HG02943 (cell line): Measurements from ENCODE around the gene DOCK8.
"Not testable (repeated sequence)": the region's sequence is repeated elsewhere in the genome, so short reads cannot be mapped to it uniquely, and the experiment has no call there.

Experiments
- ATAC-seq: cut with Tn5 transposase; IDR thresholded peaks from one replicate; pipeline ENCODE4 v1.9.1; 2021; ENCODE audit warnings: mild to moderate bottlenecking, low read depth, moderate library complexity; ENCODE audit not compliant: unreplicated experiment

The DOCK8 gene

DNA sequence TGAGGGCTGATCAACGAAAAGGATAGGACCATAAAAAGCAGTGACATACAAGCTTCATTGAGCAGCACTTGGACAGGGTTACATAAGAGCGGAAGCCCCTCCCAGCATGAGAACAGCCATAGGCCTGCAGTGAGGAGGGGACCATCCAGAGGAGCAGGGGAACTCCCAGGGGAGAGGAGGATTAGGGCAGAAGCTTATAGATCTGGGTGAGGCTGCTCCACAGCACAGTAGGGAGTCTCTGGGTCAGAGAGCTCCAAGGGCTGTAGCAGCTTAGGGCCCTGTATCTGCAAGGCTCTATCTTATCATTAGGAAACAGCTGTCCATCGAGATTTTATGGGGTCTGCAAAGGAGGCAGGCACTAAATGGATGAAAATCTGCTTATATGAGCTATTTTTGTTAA is 186.6 kb downstream of the DOCK8 start:
- ATAC-seq, result no peak

DNA sequence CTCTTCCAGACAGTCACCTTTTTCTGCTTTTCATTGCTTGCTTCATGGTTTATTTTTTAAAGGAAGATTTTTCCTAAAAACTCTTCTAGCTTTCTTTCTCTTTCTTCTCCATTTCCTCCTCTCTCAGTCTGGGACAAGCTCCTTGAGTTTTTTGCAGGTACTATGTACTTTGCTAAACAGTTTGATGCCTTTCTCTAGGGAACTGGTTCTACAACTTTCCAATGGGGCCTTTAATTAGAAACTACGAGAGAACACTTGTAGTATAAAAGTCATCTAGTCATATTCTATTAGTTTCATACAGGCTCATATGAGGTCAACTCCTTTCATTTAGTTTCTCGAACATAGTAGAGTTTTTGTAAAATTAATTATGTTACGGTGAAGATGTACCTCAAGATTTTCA is 189.6 kb downstream of the DOCK8 start:
- ATAC-seq, result no peak

DNA sequence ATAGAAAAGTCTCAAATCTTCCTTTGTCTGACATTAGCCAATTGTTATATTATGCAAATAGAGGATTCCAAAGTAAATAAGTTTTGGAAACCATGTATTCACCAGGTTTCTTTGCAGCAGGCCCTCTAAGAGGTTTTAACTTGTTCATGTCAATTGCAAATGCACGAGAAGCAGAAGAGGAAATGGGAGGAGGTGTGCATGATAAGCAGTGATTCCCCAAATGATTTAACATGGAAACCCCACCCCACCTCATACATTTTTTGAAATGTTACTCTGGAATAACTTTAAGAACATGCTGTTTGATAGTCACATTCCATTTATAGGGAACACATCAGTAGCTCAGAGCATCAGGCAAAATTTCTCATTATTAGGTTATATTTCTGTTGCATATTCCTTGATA is 190.7 kb downstream of the DOCK8 start:
- ATAC-seq, result no peak

DNA sequence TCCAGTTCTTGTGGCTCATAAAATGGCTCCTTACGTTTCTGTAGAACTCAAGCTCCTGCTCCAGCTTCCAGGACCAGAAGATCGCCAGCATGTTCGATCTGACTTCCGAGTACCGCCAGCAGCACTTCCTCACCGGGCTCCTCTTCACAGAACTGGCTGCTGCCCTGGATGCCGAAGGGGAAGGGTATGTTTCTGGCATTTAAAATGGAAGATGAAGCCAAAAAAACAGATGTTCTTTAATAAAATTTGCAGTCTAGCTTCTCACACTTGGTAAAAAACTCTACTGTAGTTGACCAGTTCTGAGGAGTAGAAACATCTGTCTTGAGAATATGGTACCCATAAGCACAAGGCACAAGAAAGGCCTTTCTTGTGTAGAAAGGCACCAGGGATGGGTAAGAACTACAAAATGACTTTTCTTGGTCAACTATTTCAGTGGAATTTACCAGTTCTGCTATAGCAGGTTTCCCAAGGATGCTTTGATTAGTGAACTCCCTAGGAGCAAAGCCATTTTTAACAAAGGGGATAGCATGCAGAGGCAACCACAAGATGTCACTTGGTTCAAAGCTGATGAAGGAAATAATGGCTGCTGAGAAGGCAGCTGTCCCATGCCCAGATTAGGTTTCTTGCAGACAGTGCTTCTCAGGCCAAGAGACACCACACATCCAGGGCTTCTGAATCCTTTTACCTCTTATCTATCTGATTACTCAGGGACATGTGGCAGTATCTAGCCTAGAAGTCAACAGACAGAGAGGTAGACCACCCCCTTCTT is 192.4 kb downstream of the DOCK8 start:
- ATAC-seq, result no peak

DNA sequence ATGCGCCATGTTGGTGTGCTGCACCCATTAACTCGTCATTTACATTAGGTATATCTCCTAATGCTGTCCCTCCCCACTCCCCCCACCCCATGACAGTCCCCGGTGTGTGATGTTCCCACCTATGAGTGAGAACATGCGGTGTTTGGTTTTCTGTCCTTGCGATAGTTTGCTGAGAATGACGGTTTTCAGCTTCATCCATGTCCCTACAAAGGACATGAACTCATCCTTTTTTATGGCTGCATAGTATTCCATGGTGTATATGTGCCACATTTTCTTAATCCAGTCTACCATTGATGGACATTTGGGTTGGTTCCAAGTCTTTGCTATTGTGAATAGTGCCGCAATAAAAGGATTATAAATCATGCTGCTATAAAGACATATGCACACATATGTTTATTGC is 195.0 kb downstream of the DOCK8 start:
- not testable (repeated sequence) for ATAC-seq

DNA sequence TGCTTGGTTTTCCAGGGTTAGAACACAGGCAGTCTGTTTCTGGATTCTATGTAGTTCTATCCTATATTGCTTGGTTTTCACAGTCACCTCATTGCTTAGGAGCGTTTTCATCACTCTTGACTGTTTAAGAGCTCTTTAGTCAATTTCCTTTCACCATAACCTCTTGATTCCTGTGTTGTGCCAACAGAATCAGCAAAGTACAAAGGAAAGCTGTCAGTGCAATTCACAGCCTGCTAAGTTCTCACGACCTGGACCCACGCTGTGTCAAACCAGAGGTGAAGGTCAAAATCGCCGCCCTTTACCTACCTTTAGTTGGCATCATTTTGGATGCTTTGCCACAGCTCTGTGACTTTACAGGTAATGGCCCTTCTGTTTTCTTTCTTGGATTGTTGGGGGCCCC is 199.9 kb downstream of the DOCK8 start:
- ATAC-seq, result no peak

DNA sequence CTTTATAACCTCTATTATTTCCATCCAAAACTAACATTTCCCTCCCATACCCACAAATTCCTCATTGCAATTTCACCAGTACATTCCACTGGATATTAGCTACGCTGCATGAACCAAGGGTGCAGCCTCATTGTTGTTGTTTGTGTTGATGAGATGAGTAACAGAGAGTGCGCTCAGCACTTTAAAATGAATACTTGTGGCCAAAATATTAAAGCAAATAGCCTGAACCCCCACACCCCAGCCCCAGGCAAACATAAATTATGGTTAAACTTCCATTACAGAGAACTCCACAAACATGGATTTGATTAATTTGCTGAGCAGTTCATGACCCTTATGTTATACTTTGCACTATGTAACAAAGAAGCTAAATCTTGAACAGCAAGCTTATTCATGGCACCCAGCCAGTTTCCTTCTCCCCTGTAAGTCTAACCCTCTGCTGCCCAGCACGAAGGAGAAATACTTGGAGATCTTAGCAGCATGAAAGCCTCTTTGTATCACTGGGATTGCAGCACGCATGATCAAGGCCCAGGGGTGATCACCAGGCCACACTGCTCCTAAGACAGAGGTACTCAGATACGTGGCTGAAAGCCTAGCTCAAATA is 205.0 kb downstream of the DOCK8 start:
- no peak for ATAC-seq

DNA sequence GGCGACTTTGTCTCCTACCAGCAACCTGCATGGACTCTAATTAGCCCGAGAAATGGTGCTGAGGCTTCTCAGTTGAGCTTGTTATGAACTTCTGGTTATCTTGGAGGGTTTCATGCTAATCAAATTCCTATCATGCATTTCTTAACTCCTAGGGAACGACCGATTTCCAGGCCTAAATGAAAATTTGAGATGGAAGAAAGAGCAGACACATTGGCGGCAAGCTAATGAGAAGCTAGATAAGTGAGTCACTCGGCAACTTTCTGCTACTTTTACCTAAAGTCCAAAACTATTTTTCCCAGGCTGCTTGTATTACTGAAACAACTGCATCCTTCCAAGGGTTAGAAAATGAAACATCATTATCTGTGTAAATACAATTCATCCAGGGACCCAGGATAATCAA is 207.2 kb downstream of the DOCK8 start:
- no peak for ATAC-seq

DNA sequence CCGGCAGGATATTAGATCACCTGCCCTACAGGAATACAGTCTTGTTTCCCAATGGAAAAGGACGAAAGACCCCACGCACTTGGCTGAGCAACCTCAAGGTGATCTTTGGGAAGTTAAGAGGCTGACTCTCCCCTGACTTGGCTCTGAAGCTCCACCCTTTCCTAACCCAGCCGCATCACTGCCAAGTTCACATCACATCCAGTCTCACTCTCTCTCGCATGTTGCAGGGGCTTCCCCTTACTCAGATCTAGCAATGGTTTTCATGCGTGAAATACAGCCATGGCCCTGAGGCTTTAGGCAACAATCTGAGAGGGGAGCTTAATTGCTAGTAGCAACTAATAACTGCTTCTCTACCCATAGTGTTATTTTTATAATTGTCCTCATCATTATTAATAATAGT is 211.6 kb downstream of the DOCK8 start:
- ATAC-seq, result no peak

DNA sequence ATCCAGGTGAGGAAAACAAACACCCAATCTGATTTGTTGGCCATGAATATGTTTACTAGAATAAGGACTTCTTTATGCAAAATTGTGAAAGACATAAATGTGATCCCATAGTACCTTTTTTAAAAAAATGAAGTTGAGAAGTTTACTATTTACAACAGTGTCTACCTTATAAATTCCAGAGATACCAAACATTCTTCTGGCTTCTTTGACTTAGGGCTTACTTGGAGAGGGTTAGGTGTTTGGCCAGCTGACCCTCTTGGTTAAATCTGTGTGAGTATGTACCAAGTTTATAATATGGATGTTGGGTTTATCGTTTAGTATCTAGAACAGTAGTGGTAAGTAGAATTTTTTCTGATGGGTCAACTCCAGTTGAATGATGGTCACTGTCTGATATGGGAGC is 212.3 kb downstream of the DOCK8 start:
- ATAC-seq, result no peak

DNA sequence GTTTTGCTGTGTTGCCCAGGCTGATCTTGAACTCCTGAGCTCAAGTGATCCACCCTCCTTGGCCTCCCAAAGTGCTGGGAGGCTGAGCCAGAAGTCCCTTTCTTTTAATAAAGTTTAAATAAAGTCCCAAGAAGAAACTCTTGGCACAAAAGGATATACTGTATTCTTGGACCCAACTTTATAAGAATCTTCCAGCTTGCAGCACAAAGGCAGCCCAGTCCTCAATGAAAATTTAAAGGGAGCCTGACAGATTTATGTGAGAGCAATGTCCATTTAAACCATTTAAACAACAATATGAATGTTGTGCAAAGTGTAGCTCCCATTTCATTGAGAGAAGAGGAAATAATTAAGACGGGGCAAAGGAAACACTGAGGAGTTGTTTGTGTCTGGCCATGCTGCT is 217.0 kb downstream of the DOCK8 start:
- ATAC-seq, result no peak

DNA sequence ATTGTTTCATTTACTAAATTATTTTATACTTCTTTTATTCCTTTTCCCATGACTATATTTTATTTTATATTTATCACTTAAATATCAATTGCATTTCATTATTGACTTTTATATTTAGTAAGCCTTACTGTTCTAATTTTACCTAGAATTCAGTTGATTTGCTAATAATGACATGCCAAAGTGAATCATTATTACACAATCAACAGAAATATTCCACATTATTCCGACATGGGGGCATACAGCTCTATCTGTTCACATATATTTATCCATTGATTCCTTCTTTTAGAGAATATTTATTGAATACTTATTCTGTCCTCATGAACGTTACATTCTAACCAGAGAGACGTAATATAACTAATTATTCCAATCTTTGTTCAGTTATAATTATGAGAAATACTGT is 221.8 kb downstream of the DOCK8 start:
- no peak for ATAC-seq

DNA sequence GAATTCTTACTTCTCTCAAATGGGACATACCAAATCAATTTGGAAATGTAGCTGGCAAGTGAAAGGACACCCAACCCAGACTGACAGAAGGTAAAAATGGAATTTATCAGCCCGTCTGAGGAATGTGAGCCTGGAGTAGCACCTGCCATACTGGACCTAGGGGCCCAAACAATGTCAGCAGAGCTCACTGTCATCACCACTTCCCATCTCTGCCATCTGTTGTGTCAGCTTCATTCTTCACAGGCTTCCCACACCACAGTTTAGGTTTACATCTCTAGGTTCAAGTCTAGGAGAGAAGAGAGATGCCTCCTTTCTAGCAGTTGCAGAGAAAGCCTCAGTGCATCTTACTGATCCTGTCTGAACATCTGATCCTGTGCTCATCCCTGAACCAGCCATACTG is 222.4 kb downstream of the DOCK8 start:
- ATAC-seq, result no peak

DNA sequence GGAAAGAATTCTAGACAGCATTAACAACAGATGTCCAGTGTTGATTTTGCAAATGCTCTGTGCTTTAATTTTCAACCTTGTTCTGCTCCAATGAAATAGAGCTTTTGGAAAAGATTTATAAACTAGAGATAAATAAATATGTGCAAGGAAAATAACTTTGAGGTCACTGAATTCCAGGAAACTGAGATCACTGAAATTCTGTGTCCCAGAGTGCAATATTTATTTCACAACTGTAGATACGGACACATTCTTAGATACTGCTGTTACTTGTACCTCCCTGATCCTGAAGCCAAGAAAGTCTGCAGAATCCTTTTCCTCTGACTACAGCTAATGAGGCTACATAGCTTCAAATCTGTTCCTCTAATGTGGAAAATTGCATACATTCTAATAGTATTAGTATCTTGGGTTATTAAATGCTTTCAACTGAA is 222.9 kb downstream of the DOCK8 start:
- ATAC-seq, result no peak

DNA sequence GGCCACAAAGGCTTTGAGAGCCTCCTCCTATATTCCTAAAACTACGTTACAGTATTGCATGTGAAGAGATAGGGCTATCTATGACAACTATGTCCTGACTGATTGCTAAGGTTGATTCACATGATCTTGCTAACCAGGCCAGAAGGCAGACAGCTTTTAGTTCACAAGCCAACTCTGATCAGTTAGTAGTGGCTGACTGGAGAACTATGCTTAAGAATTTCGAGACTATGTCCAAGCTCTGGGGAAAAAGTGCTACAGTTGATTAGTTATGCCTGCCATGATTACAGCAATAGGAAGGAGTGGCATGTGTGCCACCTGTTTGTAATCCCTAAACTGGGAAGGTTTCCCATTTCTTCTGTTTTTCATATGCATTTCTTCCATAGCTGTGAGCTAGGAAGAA is 223.4 kb downstream of the DOCK8 start:
- ATAC-seq, result no peak

DNA sequence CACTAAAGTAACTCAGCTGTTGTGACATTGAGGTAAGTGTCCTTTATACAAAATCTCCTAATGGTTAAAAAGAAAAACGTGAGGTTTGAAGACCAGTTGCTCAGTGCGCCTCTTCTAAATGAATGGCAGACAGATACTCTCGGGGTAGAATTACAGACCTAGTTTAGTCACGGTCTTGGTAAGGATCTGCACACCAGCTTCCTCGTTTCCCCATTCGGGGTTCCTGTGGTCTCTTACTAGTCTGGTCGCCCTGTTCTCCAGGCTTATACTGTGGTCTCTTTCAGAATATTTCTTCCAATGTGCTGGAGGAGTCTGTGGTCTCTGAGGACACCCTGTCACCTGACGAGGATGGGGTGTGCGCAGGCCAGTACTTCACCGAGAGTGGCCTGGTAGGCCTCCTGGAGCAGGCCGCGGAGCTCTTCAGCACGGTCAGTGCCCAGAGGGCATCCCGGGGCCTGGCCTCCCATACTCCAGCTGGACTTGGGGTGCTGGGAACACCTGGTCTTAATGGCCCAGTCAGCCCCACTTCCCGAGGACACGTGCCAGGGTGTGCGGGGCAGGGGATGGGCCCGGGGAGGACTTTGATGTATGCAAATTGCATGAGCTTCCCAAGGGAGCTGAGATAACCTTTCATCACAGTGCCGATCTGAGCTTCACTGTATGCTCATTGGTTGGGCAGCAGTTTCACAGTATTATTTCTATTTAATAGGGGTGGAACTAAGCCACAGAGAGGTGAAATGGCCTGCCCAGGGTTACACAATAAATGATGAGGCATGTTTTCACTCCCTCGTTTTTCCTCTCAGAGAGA is 224.5 kb downstream of the DOCK8 start:
- no peak for ATAC-seq

DNA sequence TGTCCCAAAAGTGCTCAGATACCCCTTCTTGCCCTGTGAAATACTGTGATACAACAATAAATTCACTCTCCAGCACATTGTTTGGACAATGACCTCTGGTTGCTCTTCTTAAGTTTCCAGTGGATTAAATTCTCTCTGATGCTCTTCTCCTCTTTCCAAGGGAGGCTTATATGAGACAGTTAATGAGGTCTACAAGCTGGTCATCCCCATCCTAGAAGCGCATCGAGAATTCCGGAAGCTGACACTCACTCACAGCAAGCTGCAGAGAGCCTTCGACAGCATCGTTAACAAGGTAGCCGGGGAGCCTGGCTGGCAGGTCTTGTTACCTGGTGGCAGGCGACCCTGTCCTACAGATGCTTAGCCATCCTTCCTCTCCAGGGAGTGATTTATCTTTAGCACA is 226.5 kb downstream of the DOCK8 start:
- ATAC-seq, result no peak

DNA sequence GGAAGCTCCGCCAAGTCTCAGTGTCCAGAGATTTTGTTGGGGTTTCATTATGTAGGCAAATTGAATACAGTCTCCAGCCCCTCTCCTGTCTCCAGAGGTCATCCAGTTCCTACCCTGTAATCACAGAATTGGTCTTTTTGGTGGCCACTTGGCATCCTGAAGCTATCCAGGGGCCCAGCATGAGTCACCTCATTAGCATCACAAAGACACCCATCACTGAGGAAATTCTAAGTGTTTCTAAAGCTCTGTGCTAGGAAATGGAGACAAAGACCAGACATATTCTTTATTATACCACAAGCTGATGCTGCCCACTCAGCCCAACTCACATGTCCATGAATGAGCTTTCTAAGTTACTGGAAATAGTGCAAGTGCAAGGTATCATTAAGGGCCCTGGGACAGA is 229.9 kb downstream of the DOCK8 start:
- ATAC-seq, result no peak

DNA sequence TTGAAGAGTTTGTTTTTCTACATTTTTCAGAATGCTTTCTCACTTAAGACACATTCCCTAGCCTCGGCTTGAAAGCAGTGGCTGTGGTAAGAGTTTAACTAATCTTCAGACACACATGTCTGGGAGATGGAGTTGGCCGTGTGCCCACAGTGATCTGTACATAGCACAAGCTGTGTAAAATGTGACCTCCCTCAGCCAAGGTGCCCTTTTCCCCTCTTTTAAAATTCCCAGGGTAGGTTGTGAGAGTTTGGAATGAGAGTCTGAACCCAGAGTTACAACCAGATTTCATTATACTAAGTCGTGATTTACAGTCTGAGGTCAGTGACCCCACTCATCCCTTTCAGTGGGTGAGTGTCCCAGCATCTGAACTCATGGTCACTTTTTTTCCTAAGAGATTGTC is 230.4 kb downstream of the DOCK8 start:
- no peak for ATAC-seq

DNA sequence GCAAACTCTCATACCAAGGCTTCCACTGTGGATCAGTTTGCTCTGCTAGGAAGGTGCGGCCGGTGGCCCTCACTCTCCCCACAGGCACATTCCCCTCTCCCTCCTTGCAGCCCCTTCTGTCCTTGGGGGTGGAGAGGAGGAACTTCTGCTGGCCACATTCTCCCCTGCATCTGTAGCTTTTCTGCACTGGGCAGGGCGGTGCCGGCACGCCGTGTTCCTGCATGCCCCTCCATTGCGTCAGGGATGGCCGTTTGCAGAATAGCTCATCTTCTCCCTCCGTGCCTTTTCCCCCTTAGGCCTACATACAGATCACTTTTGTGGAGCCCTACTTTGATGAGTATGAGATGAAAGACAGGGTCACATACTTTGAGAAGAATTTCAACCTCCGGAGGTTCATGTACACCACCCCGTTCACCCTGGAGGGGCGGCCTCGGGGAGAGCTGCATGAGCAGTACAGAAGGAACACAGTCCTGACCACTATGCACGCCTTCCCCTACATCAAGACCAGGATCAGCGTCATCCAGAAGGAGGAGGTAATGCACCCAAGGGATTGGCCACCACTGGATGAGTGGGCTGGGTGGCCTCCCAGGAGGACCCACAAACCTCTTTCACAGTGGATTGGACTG is 231.5 kb downstream of the DOCK8 start:
- no peak for ATAC-seq
